ENCODE data around the gene P3H4.

The P3H4 gene

GRCh38 chr17:41769985-41770384 is 41.8 kb downstream of the P3H4 start:
- DNase-seq (ENCODE audit: low read depth): no peak

- no peak for DNase-seq (ENCODE audit: low read depth)
These were observed 42.3 kb downstream of the P3H4 start for GRCh38 chr17:41769346-41769862.

- no peak for DNase-seq (ENCODE audit: low read depth)
These were observed 43.0 kb downstream of the P3H4 start for GRCh38 chr17:41768682-41769288.

GRCh38 chr17:41767324-41768042 is 44.3 kb downstream of the P3H4 start:
- no peak for DNase-seq (ENCODE audit: low read depth)

GRCh38 chr17:41766135-41766534 is 45.6 kb downstream of the P3H4 start:
- no peak for DNase-seq (ENCODE audit: low read depth)

- no peak for DNase-seq (ENCODE audit: low read depth)
These were observed 48.4 kb downstream of the P3H4 start for GRCh38 chr17:41763327-41763726.

- no peak for DNase-seq (ENCODE audit: low read depth)
These were observed 48.9 kb downstream of the P3H4 start for GRCh38 chr17:41762841-41763240.

- no peak for DNase-seq (ENCODE audit: low read depth)
These were observed 49.4 kb downstream of the P3H4 start for GRCh38 chr17:41762391-41762790.

GRCh38 chr17:41760878-41761277 is 50.9 kb downstream of the P3H4 start:
- no peak for DNase-seq (ENCODE audit: low read depth)

GRCh38 chr17:41758601-41759000 is 53.1 kb downstream of the P3H4 start:
- DNase-seq (ENCODE audit: low read depth): no peak

GRCh38 chr17:41754066-41754465 is 57.7 kb downstream of the P3H4 start:
- DNase-seq (ENCODE audit: low read depth): no peak

Measured in activated T-helper 1 cell treated with Interleukin-2 at 50 U/mL for 16 hours (primary cell).